Suprapubic skin (tissue), 3 donors: ENCODE measurements around the gene C1QTNF5.

ENCODE experiments used
- EP300 ChIP-seq: sonication (generic); formaldehyde crosslinking; IDR thresholded peaks from one replicate; pipeline ENCODE4 v1.6.1; 2017; ENCODE audit warnings: antibody characterized with exemption
- TF ChIP-seq, protein P1 (sequence below), 2 donors: fragments of 200-600 bp in 1 of 2; fragments of 450-650 bp in 1 of 2; sonication (generic) in 1 of 2; IDR thresholded peaks; one replicate each; pipeline ENCODE4 v1.5.1; 2016 to 2019; ENCODE audit warnings: antibody characterized with exemption in 2 of 2, mild to moderate bottlenecking in 1 of 2, moderate library complexity in 1 of 2

DNA sequence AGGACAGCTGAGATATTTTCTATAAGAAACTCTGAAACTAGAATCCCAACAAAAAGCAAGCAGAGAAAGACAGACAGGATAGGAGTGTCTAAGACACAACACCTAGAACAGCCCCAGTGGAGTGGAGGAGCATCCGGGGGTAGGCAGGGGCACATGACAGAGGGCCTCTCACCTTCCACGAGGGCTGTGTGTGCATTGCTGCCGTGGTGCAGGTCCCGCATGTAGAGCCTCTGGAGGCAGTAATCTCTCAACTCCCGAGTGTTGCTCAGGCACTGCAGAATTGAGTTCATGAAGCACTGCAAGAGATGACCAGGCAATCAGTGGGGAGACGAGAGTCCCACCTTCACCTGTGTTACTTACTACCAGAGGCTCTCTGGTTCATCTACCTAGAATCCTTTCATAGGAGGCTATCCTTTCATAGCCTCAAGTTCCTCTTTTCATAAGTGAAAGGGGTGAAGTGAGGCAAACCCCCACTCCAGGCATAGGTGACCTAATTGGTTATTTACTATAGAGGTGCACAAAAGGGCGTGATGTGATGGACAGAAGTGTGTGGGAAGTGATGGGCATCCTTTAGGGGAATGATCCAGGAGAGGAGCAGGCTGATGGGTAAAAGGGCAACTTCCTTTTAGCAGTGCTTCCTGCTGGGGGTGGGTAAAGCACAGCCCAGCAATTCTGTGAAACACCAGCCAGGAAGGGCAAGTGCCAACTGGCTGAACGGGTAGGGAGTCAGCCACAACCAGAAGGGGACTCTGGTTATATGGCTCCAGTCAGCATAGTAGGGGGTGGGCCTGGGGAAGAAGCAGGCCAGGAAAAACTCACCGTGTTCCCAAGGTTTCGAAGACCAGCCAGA, 18.9 kb upstream of the C1QTNF5 start:
- no peak for TF ChIP-seq EP300
- TF ChIP-seq, protein P1, sequence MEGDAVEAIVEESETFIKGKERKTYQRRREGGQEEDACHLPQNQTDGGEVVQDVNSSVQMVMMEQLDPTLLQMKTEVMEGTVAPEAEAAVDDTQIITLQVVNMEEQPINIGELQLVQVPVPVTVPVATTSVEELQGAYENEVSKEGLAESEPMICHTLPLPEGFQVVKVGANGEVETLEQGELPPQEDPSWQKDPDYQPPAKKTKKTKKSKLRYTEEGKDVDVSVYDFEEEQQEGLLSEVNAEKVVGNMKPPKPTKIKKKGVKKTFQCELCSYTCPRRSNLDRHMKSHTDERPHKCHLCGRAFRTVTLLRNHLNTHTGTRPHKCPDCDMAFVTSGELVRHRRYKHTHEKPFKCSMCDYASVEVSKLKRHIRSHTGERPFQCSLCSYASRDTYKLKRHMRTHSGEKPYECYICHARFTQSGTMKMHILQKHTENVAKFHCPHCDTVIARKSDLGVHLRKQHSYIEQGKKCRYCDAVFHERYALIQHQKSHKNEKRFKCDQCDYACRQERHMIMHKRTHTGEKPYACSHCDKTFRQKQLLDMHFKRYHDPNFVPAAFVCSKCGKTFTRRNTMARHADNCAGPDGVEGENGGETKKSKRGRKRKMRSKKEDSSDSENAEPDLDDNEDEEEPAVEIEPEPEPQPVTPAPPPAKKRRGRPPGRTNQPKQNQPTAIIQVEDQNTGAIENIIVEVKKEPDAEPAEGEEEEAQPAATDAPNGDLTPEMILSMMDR (IDR thresholded peaks at IDR 0.05) = no peak
